IMR-90 (cell line): ENCODE measurements around the gene VMO1. TPM values are rescaled to one million over a fixed set of nuclear protein-coding genes. Genes with fewer than 3 reads are reported as not detected.

Source experiments
- BHLHE40 ChIP-seq: fragments of 150-350 bp; IDR thresholded peaks from 2 replicates; pipeline ENCODE4 v1.6.1; 2016; ENCODE audit warnings: mild to moderate bottlenecking, low read depth, low read length
- RCOR1 ChIP-seq: IDR thresholded peaks from 2 replicates; pipeline ENCODE4 v1.6.1; 2012; ENCODE audit warnings: mild to moderate bottlenecking, low read length, improper control_type of control experiment; ENCODE audit not compliant: insufficient replicate concordance
- RFX5 ChIP-seq: IDR thresholded peaks from 2 replicates; pipeline ENCODE4 v1.8.0; 2012; ENCODE audit warnings: low read depth, mild to moderate bottlenecking, low read length, moderate library complexity
- SMC3 ChIP-seq: fragments of 150-350 bp; IDR thresholded peaks from 2 replicates; pipeline ENCODE4 v1.6.1; 2016; ENCODE audit warnings: low read depth, mild to moderate bottlenecking, antibody characterized with exemption, low read length, moderate library complexity
- polyA plus RNA-seq, 3 experiments: library from polyadenylated mRNA; depleted of rRNA; stranded (reverse); fragments of >200 nt; gene quantifications; 2 replicates each; pipeline ENCODE4 v1.2.3, GENCODE V29; 2012; ENCODE audit warnings: low replicate concordance in 1 of 3
- total RNA-seq: library from RNA; depleted of rRNA; stranded (reverse); fragments of >200 nt; gene quantifications from 2 replicates; pipeline ENCODE4 v1.2.3, GENCODE V29; 2012
- TF ChIP-seq, protein P1 (sequence below): conservative IDR thresholded peaks from 2 replicates; pipeline ENCODE4 v1.5.1; 2012; ENCODE audit warnings: mild to moderate bottlenecking, low read depth, low read length, improper control_type of control experiment
- TF ChIP-seq, protein P2 (sequence below): fragments of 150-350 bp; IDR thresholded peaks from 2 replicates; pipeline ENCODE4 v1.6.1; 2017; ENCODE audit warnings: mild to moderate bottlenecking, antibody characterized with exemption, low read length, low read depth

The VMO1 gene
- total and polyA plus RNA-seq, 2 of the 4 experiments (the other 2 are of a cell fraction): 0.14 TPM; not detected in 1

DNA sequence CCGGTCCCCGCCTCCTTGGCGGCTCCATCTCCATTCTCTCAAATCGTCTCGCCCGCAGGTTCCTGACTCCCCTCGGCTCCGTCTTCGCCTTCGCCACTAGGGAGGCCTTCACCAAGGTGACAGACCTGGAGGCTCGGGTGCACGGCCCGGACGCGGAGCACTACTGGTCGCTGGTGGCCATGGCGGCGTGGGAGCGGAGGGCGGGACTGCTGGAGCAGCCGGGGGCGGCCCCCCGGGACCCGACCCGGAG lies 3.5 kb upstream of the VMO1 start (continued):
- TF ChIP-seq, protein P1, sequence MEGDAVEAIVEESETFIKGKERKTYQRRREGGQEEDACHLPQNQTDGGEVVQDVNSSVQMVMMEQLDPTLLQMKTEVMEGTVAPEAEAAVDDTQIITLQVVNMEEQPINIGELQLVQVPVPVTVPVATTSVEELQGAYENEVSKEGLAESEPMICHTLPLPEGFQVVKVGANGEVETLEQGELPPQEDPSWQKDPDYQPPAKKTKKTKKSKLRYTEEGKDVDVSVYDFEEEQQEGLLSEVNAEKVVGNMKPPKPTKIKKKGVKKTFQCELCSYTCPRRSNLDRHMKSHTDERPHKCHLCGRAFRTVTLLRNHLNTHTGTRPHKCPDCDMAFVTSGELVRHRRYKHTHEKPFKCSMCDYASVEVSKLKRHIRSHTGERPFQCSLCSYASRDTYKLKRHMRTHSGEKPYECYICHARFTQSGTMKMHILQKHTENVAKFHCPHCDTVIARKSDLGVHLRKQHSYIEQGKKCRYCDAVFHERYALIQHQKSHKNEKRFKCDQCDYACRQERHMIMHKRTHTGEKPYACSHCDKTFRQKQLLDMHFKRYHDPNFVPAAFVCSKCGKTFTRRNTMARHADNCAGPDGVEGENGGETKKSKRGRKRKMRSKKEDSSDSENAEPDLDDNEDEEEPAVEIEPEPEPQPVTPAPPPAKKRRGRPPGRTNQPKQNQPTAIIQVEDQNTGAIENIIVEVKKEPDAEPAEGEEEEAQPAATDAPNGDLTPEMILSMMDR: no peak
- no peak for TF ChIP-seq RFX5
- TF ChIP-seq RCOR1: no peak
- TF ChIP-seq, protein P2, sequence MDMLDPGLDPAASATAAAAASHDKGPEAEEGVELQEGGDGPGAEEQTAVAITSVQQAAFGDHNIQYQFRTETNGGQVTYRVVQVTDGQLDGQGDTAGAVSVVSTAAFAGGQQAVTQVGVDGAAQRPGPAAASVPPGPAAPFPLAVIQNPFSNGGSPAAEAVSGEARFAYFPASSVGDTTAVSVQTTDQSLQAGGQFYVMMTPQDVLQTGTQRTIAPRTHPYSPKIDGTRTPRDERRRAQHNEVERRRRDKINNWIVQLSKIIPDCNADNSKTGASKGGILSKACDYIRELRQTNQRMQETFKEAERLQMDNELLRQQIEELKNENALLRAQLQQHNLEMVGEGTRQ: no peak
- TF ChIP-seq SMC3: no peak
- no peak for TF ChIP-seq BHLHE40
